NCI-H128 (cell line): ENCODE results near the gene SEC22C.
"Not testable (repeated sequence)": the region's sequence is repeated elsewhere in the genome, so short reads cannot be mapped to it uniquely, and the experiment has no call there.

Source experiments
- DNase-seq: peaks from one replicate; lab custom pipeline; 2025; ENCODE audit not compliant: unreplicated experiment; lab: John Stamatoyannopoulos, UW

The SEC22C gene, protein sequence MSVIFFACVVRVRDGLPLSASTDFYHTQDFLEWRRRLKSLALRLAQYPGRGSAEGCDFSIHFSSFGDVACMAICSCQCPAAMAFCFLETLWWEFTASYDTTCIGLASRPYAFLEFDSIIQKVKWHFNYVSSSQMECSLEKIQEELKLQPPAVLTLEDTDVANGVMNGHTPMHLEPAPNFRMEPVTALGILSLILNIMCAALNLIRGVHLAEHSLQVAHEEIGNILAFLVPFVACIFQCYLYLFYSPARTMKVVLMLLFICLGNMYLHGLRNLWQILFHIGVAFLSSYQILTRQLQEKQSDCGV

GRCh38 chr3:42581709-42582473, at the start of gene SEC22C:
Gene SEC22C (minus strand): TSS chr3:42581967. CDS start chr3:42569046, 12,921 bp downstream.
- DNase-seq = peak; percentile 89

GRCh38 chr3:42613462-42613861, 31.7 kb upstream of the SEC22C start:
- DNase-seq = no peak

GRCh38 chr3:42612928-42613327, 31.2 kb upstream of the SEC22C start:
- no peak for DNase-seq

GRCh38 chr3:42612217-42612616, 30.4 kb upstream of the SEC22C start:
- no peak for DNase-seq

DNA sequence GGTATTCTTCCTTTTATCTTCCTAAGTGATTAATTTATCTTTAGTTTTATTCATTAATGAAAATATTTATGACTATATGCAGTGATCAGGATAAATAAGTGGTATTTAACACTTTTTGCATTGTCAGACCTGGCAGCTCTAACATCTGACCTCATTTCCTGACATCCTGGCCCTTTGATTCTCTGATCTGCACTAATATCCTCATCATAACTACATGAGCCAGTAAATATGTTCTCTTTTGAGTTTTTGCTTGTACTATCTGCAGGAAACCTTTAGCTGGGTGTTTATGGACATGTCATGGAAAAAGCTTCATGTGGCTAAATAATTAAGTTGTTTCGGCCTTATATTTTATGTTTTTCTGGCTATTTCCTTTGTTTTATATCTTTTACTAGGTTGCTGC, 29.2 kb upstream of the SEC22C start:
- no peak for DNase-seq

- no peak for DNase-seq
These were observed 26.8 kb upstream of the SEC22C start for GRCh38 chr3:42608581-42608980.

GRCh38 chr3:42605546-42606173, 23.9 kb upstream of the SEC22C start:
- DNase-seq = no peak

DNA sequence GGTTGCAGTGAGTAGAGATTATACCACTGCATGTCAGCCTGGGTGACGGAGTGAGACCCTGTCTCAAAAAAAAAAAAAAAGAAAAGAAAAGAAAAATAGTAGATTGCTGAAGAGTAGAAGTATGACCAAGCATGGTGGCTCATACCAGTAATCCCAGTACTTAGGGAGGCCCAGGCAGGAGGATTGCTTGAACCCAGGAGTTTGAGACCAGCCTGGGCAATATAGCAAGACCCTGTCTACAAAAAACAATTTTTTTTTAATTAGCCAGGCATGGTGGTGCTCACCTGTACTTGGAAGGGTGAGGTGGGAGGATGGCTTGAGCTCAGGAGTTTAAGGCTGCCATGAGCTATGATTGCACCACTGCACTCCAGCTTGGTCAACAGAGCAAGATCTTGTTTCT, 21.2 kb upstream of the SEC22C start:
- DNase-seq = no peak

DNA sequence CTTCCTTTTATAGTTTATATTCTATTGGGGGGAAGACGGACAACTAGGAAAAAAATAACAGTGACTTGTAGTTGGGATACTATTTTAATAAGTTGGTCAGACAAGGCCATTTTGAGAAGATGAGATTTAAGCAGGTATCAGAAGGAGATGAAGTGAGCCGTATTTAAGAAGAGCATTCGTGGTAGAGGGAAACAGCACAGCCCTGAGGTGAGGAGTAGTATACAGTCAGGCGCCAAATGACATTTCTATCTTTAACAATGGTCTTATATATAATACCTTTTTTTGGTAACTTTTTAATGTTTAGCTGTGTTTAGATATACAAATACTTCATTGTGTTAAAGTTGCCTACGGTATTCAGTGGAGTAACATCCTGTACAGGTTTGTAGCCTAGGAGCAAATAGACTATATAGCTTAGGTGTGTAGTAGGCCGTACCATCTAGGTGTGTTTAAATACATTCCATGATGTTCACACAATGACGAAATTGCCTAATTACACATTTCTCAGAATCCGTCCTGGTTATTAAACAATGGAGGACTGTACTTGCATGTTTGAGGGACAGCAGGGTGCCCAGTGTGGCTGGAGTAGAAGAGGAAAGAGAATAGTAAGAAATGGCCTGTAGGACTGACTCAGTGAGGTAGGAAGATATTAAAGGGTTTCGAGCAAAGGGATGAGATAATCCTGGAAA, 20.3 kb upstream of the SEC22C start:
- no peak for DNase-seq

GRCh38 chr3:42600958-42601675, 19.4 kb upstream of the SEC22C start:
- no peak for DNase-seq

- peak; percentile 98 for DNase-seq
These were observed 18.6 kb upstream of the SEC22C start, which contains the start of gene NKTR for GRCh38 chr3:42600111-42600957. Gene NKTR (plus strand): TSS chr3:42600686. CDS start chr3:42601007, 321 bp downstream.

DNA sequence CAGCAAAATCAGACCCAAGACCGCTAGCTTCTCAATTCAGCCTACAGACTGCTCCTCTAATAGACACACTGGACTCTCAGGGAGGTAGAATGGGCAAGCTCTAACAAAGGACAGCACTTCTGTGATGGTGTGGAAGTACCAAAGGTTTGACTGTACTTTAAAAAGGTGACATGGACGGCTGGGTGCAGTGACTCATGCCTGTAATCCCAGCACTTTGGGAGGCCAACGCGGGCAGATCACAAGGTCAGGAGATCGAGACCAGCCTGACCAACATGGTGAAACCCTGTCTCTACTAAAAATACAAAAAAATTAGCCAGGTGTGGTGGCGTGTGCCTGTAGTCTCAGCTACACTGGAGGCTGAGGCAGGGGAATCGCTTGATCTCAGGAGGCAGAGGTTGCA, 15.3 kb upstream of the SEC22C start:
- DNase-seq = not testable (repeated sequence)

DNA sequence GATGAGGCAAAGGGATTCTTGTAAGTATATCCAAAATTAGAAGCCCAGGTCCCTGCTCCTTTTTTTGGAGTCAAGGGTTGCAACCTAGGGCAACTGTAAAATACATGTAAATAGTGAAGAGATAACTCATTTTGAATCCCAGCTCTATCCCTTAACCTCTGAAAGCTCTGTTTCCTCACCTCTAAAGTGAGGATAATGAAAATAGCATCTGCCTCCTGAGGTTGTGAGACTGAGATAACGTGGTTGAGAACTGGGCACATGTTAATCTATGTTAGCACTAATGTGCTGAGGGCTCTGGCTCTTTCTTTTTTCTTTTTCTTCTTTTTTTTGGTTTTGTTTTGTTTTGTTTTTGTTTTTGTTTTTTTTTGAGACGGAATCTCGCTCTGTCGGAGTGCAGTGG, 13.9 kb upstream of the SEC22C start:
- DNase-seq = no peak

- DNase-seq = no peak
These were observed 11.9 kb upstream of the SEC22C start for GRCh38 chr3:42593635-42594034.

- no peak for DNase-seq
These were observed 10.0 kb upstream of the SEC22C start for GRCh38 chr3:42591811-42592210.

DNA sequence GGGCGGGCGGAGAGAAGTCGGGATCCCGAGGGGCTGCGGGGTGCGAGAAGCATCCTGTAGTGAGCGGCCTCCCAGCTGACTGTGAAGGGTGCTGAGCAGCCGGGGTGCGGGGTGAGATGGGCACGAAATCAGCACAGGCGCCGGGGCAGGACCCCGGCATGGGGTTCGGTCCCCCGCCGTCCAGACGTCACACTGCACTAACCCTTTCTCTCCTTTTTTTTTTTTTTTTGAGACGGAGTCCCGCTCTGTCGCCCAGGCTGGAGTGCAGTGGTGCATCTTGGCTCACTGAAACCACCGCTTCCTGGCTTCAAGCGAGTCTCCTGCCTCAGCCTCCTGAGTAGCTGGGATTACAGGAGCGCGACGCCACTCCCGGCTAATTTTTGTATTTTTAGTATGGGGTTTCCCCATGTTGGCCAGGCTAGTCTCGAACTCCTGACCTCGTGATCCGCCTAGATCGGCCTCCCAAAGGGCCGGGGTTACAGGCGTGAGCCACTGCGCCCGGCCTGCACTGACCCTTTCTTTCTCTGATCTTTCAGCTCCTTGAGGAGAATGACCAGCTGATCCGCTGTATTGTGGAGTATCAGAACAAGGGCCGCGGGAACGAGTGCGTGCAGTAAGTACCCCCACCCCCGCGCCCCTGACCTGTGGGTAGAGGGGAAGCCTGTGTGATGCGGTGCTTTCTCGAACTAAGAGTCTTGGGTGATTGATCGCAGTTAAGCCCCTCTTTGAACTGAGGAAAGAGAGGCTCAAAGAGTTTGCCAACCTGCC, 9.4 kb upstream of the SEC22C start:
- DNase-seq = no peak

DNA sequence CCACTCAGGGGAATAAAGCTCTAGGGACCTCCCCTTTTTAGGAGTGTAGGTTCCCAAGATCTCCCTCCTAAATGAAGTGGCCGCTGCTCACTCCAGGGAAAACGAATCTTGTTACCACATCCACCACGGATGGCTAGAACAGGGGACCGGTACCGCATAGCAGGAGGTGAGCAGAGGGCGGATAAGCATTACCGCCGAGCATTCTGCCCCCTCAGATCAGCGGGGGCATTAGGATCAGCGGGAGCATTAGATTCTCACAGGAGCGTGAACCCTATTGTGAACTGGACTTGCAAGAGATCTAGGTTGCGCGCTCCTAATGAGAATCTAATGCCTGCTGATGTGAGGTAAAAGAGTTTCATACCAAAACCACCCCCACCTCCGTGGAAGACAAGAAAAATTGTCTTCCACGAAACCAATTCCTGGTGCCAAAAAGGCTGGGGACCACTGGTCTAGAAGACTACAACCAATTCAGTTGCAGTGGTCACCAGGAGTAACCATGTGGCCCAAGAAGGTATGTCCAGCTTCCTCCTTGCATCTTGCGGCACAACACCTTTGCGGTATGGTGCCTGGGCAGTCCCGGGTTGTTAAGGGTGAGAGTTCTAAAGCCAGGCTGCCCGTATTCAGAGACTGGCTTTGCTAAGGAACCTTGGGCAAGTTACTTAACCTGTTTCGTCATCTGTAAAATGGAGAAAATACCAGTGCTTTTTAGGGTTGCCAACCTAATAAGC, 7.8 kb upstream of the SEC22C start:
- DNase-seq = no peak

- no peak for DNase-seq
These were observed 6.9 kb upstream of the SEC22C start for GRCh38 chr3:42588625-42589024.
